Neural progenitor cell (in vitro differentiated cells): ENCODE data around the gene GRIK1. TPM values are rescaled to one million over a fixed set of nuclear protein-coding genes. Genes with fewer than 3 reads are reported as not detected.

Experiments used
- DNase-seq: peaks from one replicate; pipeline ENCODE4 v3.0.0-alpha.2; 2016; ENCODE audit warnings: low spot score
- H2AFZ ChIP-seq: fragments of 200-600 bp; sonication (generic); replicated peaks from 2 replicates; pipeline ENCODE4 v1.6.1; 2016; ENCODE audit warnings: antibody characterized with exemption
- H3F3A ChIP-seq: fragments of 200-600 bp; sonication (generic); 2 replicates; pipeline ENCODE4 v1.6.1; 2016; ENCODE audit warnings: antibody characterized with exemption, low read depth
- H3K27ac ChIP-seq: fragments of 200-600 bp; sonication (generic); 2 replicates; pipeline ENCODE4 v1.5.1; 2016; ENCODE audit warnings: mild to moderate bottlenecking
- H3K27me3 ChIP-seq: fragments of 200-600 bp; sonication (generic); 2 replicates; pipeline ENCODE4 v1.6.1; 2016; ENCODE audit warnings: mild to moderate bottlenecking, moderate library complexity
- H3K36me3 ChIP-seq: fragments of 200-600 bp; sonication (generic); 2 replicates; pipeline ENCODE4 v1.5.1; 2016
- H3K4me1 ChIP-seq: fragments of 200-600 bp; sonication (generic); 2 replicates; pipeline ENCODE4 v1.6.1; 2016; ENCODE audit warnings: mixed run types
- H3K4me2 ChIP-seq: fragments of 200-600 bp; sonication (generic); 2 replicates; pipeline ENCODE4 v1.6.1; 2016
- H3K4me3 ChIP-seq: fragments of 200-600 bp; sonication (generic); 2 replicates; pipeline ENCODE4 v1.5.1; 2016
- H3K79me2 ChIP-seq: fragments of 200-600 bp; sonication (generic); 2 replicates; pipeline ENCODE4 v1.6.1; 2016; ENCODE audit warnings: low read depth
- H3K9ac ChIP-seq: fragments of 200-600 bp; sonication (generic); 2 replicates; pipeline ENCODE4 v1.6.1; 2016
- H3K9me3 ChIP-seq: fragments of 200-600 bp; sonication (generic); 2 replicates; pipeline ENCODE4 v1.5.1; 2016; ENCODE audit warnings: low read depth
- H4K20me1 ChIP-seq: fragments of 200-600 bp; sonication (generic); 2 replicates; pipeline ENCODE4 v1.6.1; 2016; ENCODE audit warnings: low read depth
- H3K27ac Mint-ChIP-seq: 3 replicates; pipeline ENCODE4 v1.8.0; 2021; ENCODE audit warnings: mixed read lengths
- H3K27me3 Mint-ChIP-seq: 2 replicates; pipeline ENCODE4 v1.8.0; 2022; ENCODE audit warnings: low read depth, mild to moderate bottlenecking, inconsistent platforms, moderate library complexity, mixed read lengths; ENCODE audit not compliant: insufficient read depth
- H3K36me3 Mint-ChIP-seq: 3 replicates; pipeline ENCODE4 v1.8.0; 2021; ENCODE audit warnings: mixed read lengths
- H3K4me1 Mint-ChIP-seq: 3 replicates; pipeline ENCODE4 v1.8.0; 2021; ENCODE audit warnings: mixed read lengths
- H3K4me3 Mint-ChIP-seq: 3 replicates; pipeline ENCODE4 v1.8.0; 2021; ENCODE audit warnings: mild to moderate bottlenecking, moderate library complexity, mixed read lengths
- H3K9me3 Mint-ChIP-seq: 3 replicates; pipeline ENCODE4 v1.8.0; 2020; ENCODE audit warnings: mixed read lengths
- CTCF ChIP-seq: fragments of 200-600 bp; sonication (generic); IDR thresholded peaks from 2 replicates; pipeline ENCODE4 v1.5.1; 2017; ENCODE audit warnings: antibody characterized with exemption, mild to moderate bottlenecking
- EZH2 ChIP-seq: fragments of 200-600 bp; sonication (generic); IDR thresholded peaks from 2 replicates; pipeline ENCODE4 v1.6.1; 2017; ENCODE audit warnings: antibody characterized with exemption, mild to moderate bottlenecking, moderate library complexity
- EZH2phosphoT487 ChIP-seq: fragments of 200-600 bp; sonication (generic); IDR thresholded peaks from 2 replicates; pipeline ENCODE4 v1.6.1; 2017; ENCODE audit warnings: antibody characterized with exemption
- total RNA-seq: library from RNA; depleted of rRNA; stranded (reverse); fragments of >200 nt; gene quantifications from 2 replicates; pipeline ENCODE4 v1.2.3, GENCODE V29; 2015; ENCODE audit warnings: low replicate concordance

GRIK1 gene
- total RNA-seq, 1 donor from 2014 or later: 1.6 TPM

GRCh38 chr21:29643289-29643688 lies 296.5 kb downstream of the GRIK1 start:
- no peaks in the 10 kb centered on the region for H4K20me1 ChIP-seq
- no peak overlapping the region for H3K4me3 ChIP-seq
- Mint-ChIP-seq H3K27me3 (no peaks in the 10 kb centered on the region), H3K27ac (no peak overlapping the region), H3K9me3 (no peaks in the 10 kb centered on the region), H3K4me3 (no peak overlapping the region), H3K4me1 (peaks cover 16% of the 10 kb centered on the region), H3K36me3 (peaks cover 2% of the 10 kb centered on the region)
- no peaks in the 10 kb centered on the region for H3K36me3 ChIP-seq
- no peaks in the 10 kb centered on the region for H3K79me2 ChIP-seq
- no peak for DNase-seq
- H3K4me2 ChIP-seq: no peak overlapping the region
- no peaks in the 10 kb centered on the region for H3F3A ChIP-seq
- H3K9ac ChIP-seq: no peak overlapping the region
- H3K9me3 ChIP-seq: no peaks in the 10 kb centered on the region
- H3K27ac ChIP-seq: no peak overlapping the region
- no peaks in the 10 kb centered on the region for H3K4me1 ChIP-seq
- no peak overlapping the region for H2AFZ ChIP-seq
- H3K27me3 ChIP-seq: no peaks in the 10 kb centered on the region
- TF ChIP-seq EZH2 (no peak), EZH2phosphoT487 (no peak), CTCF (no peak)

DNA sequence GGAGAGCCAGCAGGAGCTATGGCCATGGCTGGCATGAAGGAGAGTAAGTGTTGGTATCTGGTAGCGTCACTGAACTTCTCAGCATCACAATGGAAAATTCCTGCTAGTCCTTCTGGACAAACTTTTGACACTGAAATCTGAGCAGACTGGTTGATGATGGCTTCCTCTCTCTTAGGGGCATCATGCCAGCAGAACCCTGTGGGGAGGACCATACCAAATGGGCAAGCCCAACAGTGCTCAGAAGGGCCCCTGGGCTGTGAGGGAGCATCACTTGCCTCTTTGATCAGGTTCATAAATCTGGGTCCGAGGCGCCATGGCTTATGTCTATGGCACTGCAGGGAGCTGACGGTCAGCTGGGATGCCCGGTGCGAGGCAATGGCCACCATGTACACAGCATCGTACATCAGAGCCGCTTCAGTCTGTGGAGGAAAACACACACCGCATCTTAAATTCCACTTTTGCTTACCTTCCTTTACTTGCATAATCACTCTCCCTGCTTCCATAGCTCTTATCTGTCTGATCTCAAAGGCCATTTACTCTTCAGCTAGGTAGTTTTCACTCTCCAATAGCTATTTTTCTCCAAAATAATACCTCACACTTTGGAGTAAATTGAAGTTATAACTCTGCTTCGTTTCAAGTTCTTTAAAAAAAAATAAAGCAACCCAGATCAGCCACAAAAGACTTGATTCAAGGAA lies 297.1 kb downstream of the GRIK1 start:
- H3K9me3 Mint-ChIP-seq: no peaks in the 10 kb centered on the region
- H3K27me3 ChIP-seq: no peaks in the 10 kb centered on the region
- no peaks in the 10 kb centered on the region for H3K36me3 ChIP-seq
- no peaks in the 10 kb centered on the region for H3K79me2 ChIP-seq
- H3K4me2 ChIP-seq: no peak overlapping the region
- H3K27me3 Mint-ChIP-seq: no peaks in the 10 kb centered on the region
- no peaks in the 10 kb centered on the region for H3F3A ChIP-seq
- TF ChIP-seq EZH2phosphoT487: no peak
- no peak for TF ChIP-seq EZH2
- TF ChIP-seq CTCF: no peak
- peaks cover 16% of the 10 kb centered on the region for H3K4me1 Mint-ChIP-seq
- peaks cover 2% of the 10 kb centered on the region for H3K36me3 Mint-ChIP-seq
- no peaks in the 10 kb centered on the region for H4K20me1 ChIP-seq
- no peak overlapping the region for H3K4me3 ChIP-seq
- no peak for DNase-seq
- no peak overlapping the region for H3K27ac ChIP-seq
- H3K27ac Mint-ChIP-seq: no peak overlapping the region
- no peaks in the 10 kb centered on the region for H3K9me3 ChIP-seq
- H3K4me1 ChIP-seq: no peaks in the 10 kb centered on the region
- no peak overlapping the region for H3K4me3 Mint-ChIP-seq
- no peak overlapping the region for H3K9ac ChIP-seq
- H2AFZ ChIP-seq: no peak overlapping the region

DNA sequence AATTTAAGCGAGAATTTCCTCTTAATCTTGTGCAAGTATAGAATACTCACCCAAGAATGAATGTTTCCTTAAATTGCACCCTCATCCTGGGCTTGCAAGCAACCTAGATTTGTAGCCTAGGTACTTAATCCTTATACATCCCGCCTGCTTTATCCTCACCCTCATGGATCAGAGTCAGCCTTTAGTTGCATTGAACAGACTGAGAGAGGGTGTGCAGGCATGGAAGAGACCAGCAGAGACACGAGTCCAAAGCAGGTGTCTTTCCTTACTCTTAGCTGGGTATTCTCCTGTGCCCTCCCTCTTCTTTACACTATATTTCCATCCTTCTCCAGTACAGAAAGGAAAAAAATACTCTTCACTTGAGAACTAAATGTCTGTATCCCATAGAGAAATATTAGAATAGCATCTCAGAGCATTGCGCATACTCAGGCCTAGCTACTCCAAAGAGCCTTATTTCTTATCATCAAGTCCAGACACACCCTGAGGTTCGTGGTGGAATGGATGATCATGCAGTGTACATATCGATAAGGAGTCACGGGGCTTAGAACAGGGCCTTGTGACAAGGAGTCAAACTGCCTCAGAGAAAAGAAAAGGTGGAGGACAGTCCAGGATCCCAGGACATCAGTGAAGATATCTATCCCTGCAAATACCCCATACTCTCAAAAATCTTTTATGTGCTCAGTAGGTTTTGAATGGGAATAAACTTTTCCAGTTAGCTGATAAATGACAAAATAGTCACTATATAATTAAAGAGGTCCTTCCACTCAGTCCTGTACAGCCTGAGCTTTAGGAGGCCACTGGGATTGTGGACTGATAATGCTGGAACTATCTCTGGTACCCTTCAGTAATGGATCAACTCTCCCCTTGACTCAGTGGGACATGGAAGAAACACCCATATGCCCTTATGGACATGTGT lies 297.9 kb downstream of the GRIK1 start:
- no peak overlapping the region for H3K27ac Mint-ChIP-seq
- Histone ChIP-seq H3K4me1 (no peaks in the 10 kb centered on the region), H3K9me3 (no peaks in the 10 kb centered on the region)

More for the DNA sequence above, 297.9 kb downstream of the GRIK1 start:
- Mint-ChIP-seq H3K36me3 (peaks cover 2% of the 10 kb centered on the region), H3K4me1 (peaks cover 16% of the 10 kb centered on the region), H3K27me3 (no peaks in the 10 kb centered on the region), H3K9me3 (no peaks in the 10 kb centered on the region), H3K4me3 (no peak overlapping the region)
- Histone ChIP-seq H4K20me1 (no peaks in the 10 kb centered on the region), H3K4me3 (no peak overlapping the region), H2AFZ (no peak overlapping the region), H3K36me3 (no peaks in the 10 kb centered on the region), H3F3A (no peaks in the 10 kb centered on the region), H3K27me3 (no peaks in the 10 kb centered on the region), H3K27ac (no peak overlapping the region), H3K9ac (no peak overlapping the region), H3K4me2 (no peak overlapping the region), H3K79me2 (no peaks in the 10 kb centered on the region)
- no peak for DNase-seq
- no peak for TF ChIP-seq CTCF
- no peak for TF ChIP-seq EZH2phosphoT487
